Dermis blood vessel endothelial cell (primary cell): ENCODE data around the gene SLC29A4. TPM values are rescaled to one million over a fixed set of nuclear protein-coding genes. Genes with fewer than 3 reads are reported as not detected.

Source experiments
- total RNA-seq: library from RNA; depleted of rRNA; stranded (reverse); fragments of >200 nt; gene quantifications from 2 replicates; pipeline ENCODE4 v1.2.3, GENCODE V29; 2014

The SLC29A4 gene
- total RNA-seq, 1 donor from 2014 or later, result 1.0 TPM

Other genes starting within 250 kb of the SLC29A4 start
- gene RBAK, start 237.1 kb upstream of the SLC29A4 start, total RNA-seq, result 8.7 and 10.1 TPM in 2 replicates
- gene WIPI2, start 92.7 kb upstream of the SLC29A4 start, total RNA-seq, result 76.2 and 85.8 TPM in 2 replicates
- gene TNRC18, start 140.9 kb downstream of the SLC29A4 start, total RNA-seq, result 42.5 and 89.4 TPM in 2 replicates
- gene FBXL18, start 230.9 kb downstream of the SLC29A4 start, total RNA-seq, result 4.9 and 9.9 TPM in 2 replicates
- 2,280 and 5,174 TPM in 2 replicates for gene ACTB, start 247.7 kb downstream of the SLC29A4 start, total RNA-seq